ENCODE results near the gene NCAPH2.

DNA sequence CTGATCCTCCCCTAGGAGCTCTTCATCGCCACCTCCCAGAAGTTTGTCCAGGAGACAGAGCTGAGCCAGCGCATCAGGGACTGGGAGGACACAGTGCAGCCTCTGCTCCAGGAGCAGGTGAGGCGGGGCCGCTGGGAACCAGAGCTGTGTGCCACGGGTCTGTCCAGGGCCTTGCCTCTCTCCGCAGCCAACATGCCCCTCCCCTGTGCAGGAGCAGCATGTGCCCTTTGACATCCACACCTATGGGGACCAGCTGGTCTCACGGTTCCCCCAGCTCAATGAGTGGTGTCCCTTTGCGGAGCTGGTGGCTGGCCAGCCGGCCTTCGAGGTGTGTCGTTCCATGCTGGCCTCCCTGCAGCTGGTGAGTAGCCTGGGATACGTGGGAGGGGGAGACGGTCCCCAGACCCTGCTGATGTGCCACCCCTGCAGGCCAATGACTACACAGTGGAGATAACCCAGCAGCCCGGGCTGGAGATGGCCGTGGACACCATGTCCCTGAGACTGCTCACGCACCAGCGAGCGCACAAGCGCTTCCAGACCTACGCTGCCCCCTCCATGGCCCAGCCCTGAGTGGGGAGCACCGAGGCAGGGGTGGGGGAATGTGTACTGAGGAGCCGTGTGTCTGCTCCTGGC is 14.9 kb downstream of the NCAPH2 start:
- TF ChIP-seq CTCF (IDR thresholded peaks at IDR 0.05) (no peak), POLR2A (IDR thresholded peaks at IDR 0.05) (no peak), EP300 (IDR thresholded peaks at IDR 0.05) (no peak), POLR2AphosphoS5 (IDR thresholded peaks at IDR 0.05) (no peak)

Measured in gastroesophageal sphincter (tissue), 3 donors.